ENCODE data around the gene EPX. TPM values are rescaled to one million over a fixed set of nuclear protein-coding genes. Genes with fewer than 3 reads are reported as not detected.

EPX gene
- total RNA-seq, 4 donors from 2014 or later = not detected

- no peak overlapping the region for H3K4me3 ChIP-seq
- H3K27me3 ChIP-seq = peaks cover 0 to 79% (median 0%) of the 10 kb centered on the region in 4 donors
- no peak overlapping the region for H3K27ac ChIP-seq
- H3K36me3 ChIP-seq = no peaks in the 10 kb centered on the region
- H3K9me3 ChIP-seq = no peaks in the 10 kb centered on the region
- no peak for TF ChIP-seq CTCF (IDR thresholded peaks at IDR 0.05)
- no peak for TF ChIP-seq POLR2A (IDR thresholded peaks at IDR 0.05)
- 35 to 47% methylated on average over 11 of the region's 12 CpGs for WGBS, 2 donors
- no peaks in the 10 kb centered on the region for H3K4me1 ChIP-seq
- DNase-seq = no peak
- intact Hi-C loops (cut with DNase I) = no loop called here
Measured at GRCh38 chr17:58232707-58233156, 40.2 kb downstream of the EPX start.

- H3K27me3 ChIP-seq = peaks cover 0 to 79% (median 0%) of the 10 kb centered on the region in 4 donors
- H3K4me1 ChIP-seq = no peaks in the 10 kb centered on the region
- WGBS, 2 donors = 60 to 64% methylated on average over 3 of the region's 3 CpGs
- DNase-seq = no peak
- TF ChIP-seq CTCF (IDR thresholded peaks at IDR 0.05) (no peak), POLR2A (IDR thresholded peaks at IDR 0.05) (no peak)
- H3K36me3 ChIP-seq = no peaks in the 10 kb centered on the region
- intact Hi-C loops (cut with DNase I) = no loop called here
- H3K27ac ChIP-seq = no peak overlapping the region
- H3K4me3 ChIP-seq = no peak overlapping the region
- H3K9me3 ChIP-seq = no peaks in the 10 kb centered on the region
Measured at GRCh38 chr17:58233543-58233942, 41.0 kb downstream of the EPX start.

GRCh38 chr17:58234512-58234911, 42.0 kb downstream of the EPX start:
- TF ChIP-seq POLR2A (IDR thresholded peaks at IDR 0.05) (no peak), CTCF (IDR thresholded peaks at IDR 0.05) (no peak)
- Histone ChIP-seq H3K9me3 (no peaks in the 10 kb centered on the region), H3K27ac (no peak overlapping the region), H3K4me3 (no peak overlapping the region), H3K4me1 (no peaks in the 10 kb centered on the region), H3K36me3 (no peaks in the 10 kb centered on the region), H3K27me3 (peaks cover 0 to 81% (median 0%) of the 10 kb centered on the region in 4 donors)
- intact Hi-C loops (cut with DNase I) = no loop called here
- 84 to 85% methylated on average over 3 of the region's 3 CpGs for WGBS, 2 donors
- no peak for DNase-seq

- H3K27me3 ChIP-seq = peaks cover 0 to 94% (median 0%) of the 10 kb centered on the region in 4 donors
- H3K4me3 ChIP-seq = no peak overlapping the region
- no peak for DNase-seq
- H3K9me3 ChIP-seq = no peaks in the 10 kb centered on the region
- intact Hi-C loops (cut with DNase I) = no loop called here
- no peak overlapping the region for H3K27ac ChIP-seq
- 63 to 78% methylated on average over 1 of the region's 1 CpG for WGBS, 2 donors
- TF ChIP-seq CTCF (IDR thresholded peaks at IDR 0.05) (no peak), POLR2A (IDR thresholded peaks at IDR 0.05) (no peak)
- H3K36me3 ChIP-seq = no peaks in the 10 kb centered on the region
- no peaks in the 10 kb centered on the region for H3K4me1 ChIP-seq
Measured at GRCh38 chr17:58235821-58236220, 43.3 kb downstream of the EPX start.

GRCh38 chr17:58236394-58236793, 43.9 kb downstream of the EPX start:
- no peak for DNase-seq
- Histone ChIP-seq H3K4me1 (no peaks in the 10 kb centered on the region), H3K4me3 (no peak overlapping the region), H3K27me3 (peaks cover 0 to 94% (median 0%) of the 10 kb centered on the region in 4 donors), H3K27ac (no peak overlapping the region), H3K9me3 (no peaks in the 10 kb centered on the region), H3K36me3 (no peaks in the 10 kb centered on the region)
- WGBS, 2 donors = 64 to 87% methylated on average over 2 of the region's 2 CpGs
- TF ChIP-seq CTCF (IDR thresholded peaks at IDR 0.05) = no peak
- TF ChIP-seq POLR2A (IDR thresholded peaks at IDR 0.05) = no peak
- intact Hi-C loops (cut with DNase I) = no loop called here

Measured in esophagus squamous epithelium (tissue), 5 donors.